Endodermal cell (in vitro differentiated cells): ENCODE results near the gene NTN4. TPM values are rescaled to one million over a fixed set of nuclear protein-coding genes. Genes with fewer than 3 reads are reported as not detected.
A peak's percentile ranks its signal among the peaks of the same experiment; 100 is the strongest.

Experiments used
- DNase-seq: peaks from one replicate; pipeline ENCODE4 v3.0.0-alpha.2; 2017
- H3K27ac ChIP-seq: 2 replicates; pipeline ENCODE4 v1.5.1; 2013; ENCODE audit warnings: mild to moderate bottlenecking, low read depth, low read length, moderate library complexity
- H3K27me3 ChIP-seq: 2 replicates; pipeline ENCODE4 v1.6.1; 2013; ENCODE audit warnings: mild to moderate bottlenecking, low read length, moderate library complexity; ENCODE audit not compliant: insufficient read depth, control insufficient read depth, poor library complexity, severe bottlenecking
- H3K36me3 ChIP-seq: 2 replicates; pipeline ENCODE4 v1.7.0; 2013; ENCODE audit warnings: mild to moderate bottlenecking, low read length, moderate library complexity; ENCODE audit not compliant: control insufficient read depth, insufficient read depth
- H3K4me1 ChIP-seq: one replicate; pipeline ENCODE4 v1.7.0; 2013; ENCODE audit warnings: low read length; ENCODE audit not compliant: control insufficient read depth, insufficient read depth
- H3K4me3 ChIP-seq: 2 replicates; pipeline ENCODE4 v1.5.1; 2013; ENCODE audit warnings: mild to moderate bottlenecking, low read length, moderate library complexity
- H3K9ac ChIP-seq: 2 replicates; pipeline ENCODE4 v1.6.1; 2013; ENCODE audit warnings: mild to moderate bottlenecking, low read length, moderate library complexity; ENCODE audit not compliant: poor library complexity, severe bottlenecking; ENCODE audit errors: extremely low read depth
- H3K9me3 ChIP-seq: 2 replicates; pipeline ENCODE4 v1.6.1; 2013; ENCODE audit warnings: mild to moderate bottlenecking, low read length, moderate library complexity; ENCODE audit not compliant: control insufficient read depth
- H3K27ac Mint-ChIP-seq: 2 replicates; pipeline ENCODE4 v1.8.0; 2020; ENCODE audit warnings: mixed read lengths
- H3K27me3 Mint-ChIP-seq: 2 replicates; pipeline ENCODE4 v1.8.0; 2021; ENCODE audit warnings: mild to moderate bottlenecking, mixed read lengths; ENCODE audit not compliant: insufficient read depth
- H3K36me3 Mint-ChIP-seq: 2 replicates; pipeline ENCODE4 v1.8.0; 2020; ENCODE audit warnings: low read depth, mixed read lengths
- H3K4me1 Mint-ChIP-seq: 2 replicates; pipeline ENCODE4 v1.8.0; 2020; ENCODE audit warnings: mixed read lengths
- H3K4me3 Mint-ChIP-seq: 2 replicates; pipeline ENCODE4 v1.8.0; 2020; ENCODE audit warnings: mild to moderate bottlenecking, moderate library complexity, mixed read lengths
- H3K9me3 Mint-ChIP-seq: 2 replicates; pipeline ENCODE4 v1.8.0; 2020; ENCODE audit warnings: mild to moderate bottlenecking, mixed read lengths
- CTCF ChIP-seq: fragments of 200-600 bp; sonication (generic); conservative IDR thresholded peaks from 2 replicates; pipeline ENCODE4 v1.5.0; 2021; ENCODE audit warnings: antibody characterized with exemption, mild to moderate bottlenecking
- WGBS, 2 experiments: methylation state at CpG; one replicate each; pipeline versions ENCODE4 v1.1.5 to v1.1.7; 2013; ENCODE audit warnings: missing lambda C conversion rate in 2 of 2, mixed read lengths in 1 of 2; ENCODE audit not compliant: insufficient coverage in 1 of 2, insufficient read length in 1 of 2; 5-methylcytosine and 5-hydroxymethylcytosine counted together
- total RNA-seq, 2 donors: library from RNA; stranded (reverse); fragmentation: NEBNext Ultra II Directional in 1 of 2; extraction: Animal tissue kit (Norgen Biotek cat#: 25700) in 1 of 2; gene quantifications; 2 replicates in 1 of 2; 3 replicates in 1 of 2; pipeline ENCODE4 v1.2.1, GENCODE V29; 2021

The NTN4 gene
- total RNA-seq, 2 donors from 2014 or later: 57.4 to 58.2 TPM

GRCh38 chr12:95774311-95775045, 16.1 kb downstream of the NTN4 start:
- WGBS, 2 experiments: 99 to 100% methylated on average over 1 to 4 of the region's 4 CpGs
- peaks cover 60% of the 10 kb centered on the region for H3K9me3 ChIP-seq
- no peak overlapping the region for H3K4me3 Mint-ChIP-seq
- peaks cover 54% of the 10 kb centered on the region for H3K9me3 Mint-ChIP-seq
- no peak overlapping the region for H3K27ac Mint-ChIP-seq
- no peak for TF ChIP-seq CTCF
- H3K4me1 ChIP-seq: no peaks in the 10 kb centered on the region
- H3K36me3 ChIP-seq: peaks cover 68% of the 10 kb centered on the region
- no peak for DNase-seq
- H3K36me3 Mint-ChIP-seq: peaks cover 87% of the 10 kb centered on the region
- H3K27ac ChIP-seq: no peak overlapping the region
- no peak overlapping the region for H3K9ac ChIP-seq
- H3K27me3 Mint-ChIP-seq: peaks cover 2% of the 10 kb centered on the region
- H3K4me3 ChIP-seq: peak overlapping the region; percentile 48
- peaks cover under 1% of the 10 kb centered on the region for H3K4me1 Mint-ChIP-seq
- H3K27me3 ChIP-seq: no peaks in the 10 kb centered on the region

GRCh38 chr12:95773320-95773719, 17.2 kb downstream of the NTN4 start:
- Histone ChIP-seq H3K9ac (no peak overlapping the region), H3K4me3 (no peak overlapping the region), H3K4me1 (no peaks in the 10 kb centered on the region), H3K27me3 (no peaks in the 10 kb centered on the region), H3K36me3 (peaks cover 80% of the 10 kb centered on the region), H3K27ac (no peak overlapping the region), H3K9me3 (peaks cover 60% of the 10 kb centered on the region)
- Mint-ChIP-seq H3K36me3 (peaks cover 89% of the 10 kb centered on the region), H3K9me3 (peaks cover 48% of the 10 kb centered on the region), H3K4me3 (no peak overlapping the region), H3K27ac (no peak overlapping the region), H3K4me1 (peaks cover 12% of the 10 kb centered on the region), H3K27me3 (peaks cover 2% of the 10 kb centered on the region)
- 89 to 96% methylated on average over 6 of the region's 6 CpGs for WGBS, 2 experiments
- DNase-seq: no peak
- no peak for TF ChIP-seq CTCF

GRCh38 chr12:95767703-95768102, 22.9 kb downstream of the NTN4 start:
- peaks cover 59% of the 10 kb centered on the region for H3K36me3 Mint-ChIP-seq

More at GRCh38 chr12:95767703-95768102, 22.9 kb downstream of the NTN4 start:
- Histone ChIP-seq H3K9ac (no peak overlapping the region), H3K27ac (no peak overlapping the region), H3K4me1 (no peaks in the 10 kb centered on the region), H3K36me3 (peaks cover 87% of the 10 kb centered on the region), H3K4me3 (no peak overlapping the region), H3K9me3 (peaks cover 17% of the 10 kb centered on the region), H3K27me3 (no peaks in the 10 kb centered on the region)
- Mint-ChIP-seq H3K4me1 (peaks cover 50% of the 10 kb centered on the region), H3K9me3 (peaks cover 5% of the 10 kb centered on the region), H3K27ac (no peak overlapping the region), H3K4me3 (no peak overlapping the region), H3K27me3 (no peaks in the 10 kb centered on the region)
- WGBS, 2 experiments: 94 to 95% methylated on average over 3 to 6 of the region's 6 CpGs
- no peak for DNase-seq
- TF ChIP-seq CTCF: no peak
